Measurements from ENCODE around the gene ZFYVE28.
"Not testable (repeated sequence)": the region's sequence is repeated elsewhere in the genome, so short reads cannot be mapped to it uniquely, and the experiment has no call there.

The ZFYVE28 gene

GRCh38 chr4:2287594-2287915, 130.9 kb downstream of the ZFYVE28 start:
- no peak for DNase-seq (ENCODE audit: low read depth)

DNA sequence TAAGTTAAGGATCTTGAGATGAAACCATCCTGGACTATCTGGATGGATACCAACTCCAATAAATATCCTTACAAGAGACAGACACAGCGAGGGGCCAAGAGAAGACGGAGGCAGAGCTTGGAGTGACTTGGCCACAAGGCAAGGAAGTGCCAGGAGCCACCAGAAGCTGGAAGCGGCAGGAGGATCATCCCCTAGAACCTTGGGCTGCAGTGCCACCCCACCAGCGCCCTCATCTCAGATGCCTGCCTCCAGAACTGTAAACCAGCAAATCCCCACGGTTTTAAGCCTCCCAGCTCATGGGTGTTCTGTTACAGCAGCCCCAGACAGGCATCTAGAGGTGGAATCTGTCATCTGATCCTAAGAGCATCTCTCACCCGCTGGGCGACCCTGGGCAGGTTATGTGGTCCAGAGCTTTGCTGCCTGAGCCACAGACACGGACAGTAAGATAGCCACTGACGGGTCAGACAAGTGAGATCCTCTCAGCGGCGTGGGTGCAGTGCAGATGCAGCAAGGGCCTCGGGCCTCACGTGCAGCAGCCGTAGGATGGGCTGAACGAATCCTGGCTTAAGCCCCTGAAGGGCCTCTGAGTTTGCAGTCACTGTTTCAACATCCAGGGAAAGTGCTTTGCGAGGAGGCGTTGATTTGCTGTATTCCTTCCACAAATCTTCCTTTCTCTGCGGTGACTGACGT, 131.4 kb downstream of the ZFYVE28 start:
- DNase-seq (ENCODE audit: low read depth), result no peak

DNA sequence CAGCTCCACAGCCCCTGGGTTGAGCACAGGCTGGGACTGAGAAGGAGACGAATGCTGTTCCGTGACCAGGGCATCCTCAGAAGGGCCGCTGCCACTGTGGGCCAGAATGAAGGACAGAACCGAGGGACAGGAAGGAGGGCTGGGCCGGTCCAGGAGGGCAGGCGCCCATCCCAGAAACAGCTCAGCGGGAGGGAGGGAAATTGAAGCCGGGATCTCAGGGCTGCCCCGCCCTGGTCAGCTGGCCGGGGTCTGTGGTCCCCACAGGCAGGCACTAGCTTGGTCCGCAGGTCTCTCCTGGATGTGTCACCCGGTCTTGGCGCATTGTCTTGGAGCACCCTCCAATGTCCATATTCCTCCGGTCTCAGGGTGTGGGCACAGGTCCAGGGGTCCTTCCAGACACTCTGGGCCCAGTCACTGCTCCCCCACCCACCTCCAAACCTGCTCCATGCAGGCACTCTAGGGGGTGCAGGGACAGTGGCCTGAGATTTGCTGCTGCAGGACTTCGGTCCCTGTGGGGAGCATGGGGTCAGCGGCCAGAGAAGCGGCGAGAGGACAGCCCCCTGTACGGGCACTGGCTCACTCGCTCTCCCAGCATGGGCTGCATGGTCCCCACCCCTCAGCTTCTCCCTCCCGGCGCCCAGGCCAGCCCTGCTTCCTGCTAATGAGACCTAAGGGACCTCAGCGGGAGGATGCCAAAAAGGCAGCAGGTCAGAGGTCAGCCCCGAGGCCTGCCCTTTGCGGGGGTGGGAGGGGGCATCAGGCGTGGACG, 132.6 kb downstream of the ZFYVE28 start:
- no peak for DNase-seq (ENCODE audit: low read depth)

GRCh38 chr4:2284934-2285612, 133.4 kb downstream of the ZFYVE28 start:
- DNase-seq (ENCODE audit: low read depth), result no peak

GRCh38 chr4:2284161-2284933, 134.1 kb downstream of the ZFYVE28 start:
- no peak for DNase-seq (ENCODE audit: low read depth)

GRCh38 chr4:2283199-2283711, 135.2 kb downstream of the ZFYVE28 start:
- no peak for DNase-seq (ENCODE audit: low read depth)

DNA sequence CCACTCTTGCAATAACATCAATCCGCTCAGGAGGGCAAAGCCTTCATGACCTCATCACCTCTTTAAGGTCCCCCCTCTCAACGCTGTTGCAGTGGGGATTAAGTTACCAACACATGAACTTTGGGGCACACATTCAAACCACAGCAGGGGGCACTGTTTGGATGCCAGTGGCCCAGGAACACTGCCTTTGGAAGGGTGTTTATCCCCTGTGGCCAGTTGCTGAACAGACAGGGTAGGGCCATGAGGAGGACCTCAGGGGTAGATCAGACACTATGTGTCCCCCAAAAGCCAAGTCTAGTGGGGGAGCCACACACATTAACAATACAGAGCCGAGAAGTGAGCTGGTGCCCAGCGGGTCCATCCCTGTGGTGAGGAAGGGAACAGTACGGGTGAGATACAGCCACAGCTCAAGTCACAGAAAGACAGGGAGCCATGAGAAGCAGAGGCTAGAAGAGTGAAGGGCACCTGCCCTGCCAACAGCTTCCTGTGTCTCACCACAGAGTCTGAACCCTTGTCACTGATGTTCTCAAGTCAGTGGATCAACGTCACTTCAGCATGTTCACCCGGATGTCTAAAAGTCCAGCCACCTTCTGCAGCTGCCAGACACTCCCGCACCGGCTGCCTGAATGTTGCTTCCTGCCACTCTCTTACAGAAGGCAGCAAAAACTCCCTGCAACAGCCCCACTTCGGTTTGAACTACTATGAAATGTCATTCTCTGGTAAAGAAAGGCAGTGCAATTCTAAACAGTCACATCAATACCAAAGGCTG, 136.7 kb downstream of the ZFYVE28 start:
- DNase-seq (ENCODE audit: low read depth), result no peak

GRCh38 chr4:2280531-2281300, 137.7 kb downstream of the ZFYVE28 start:
- DNase-seq (ENCODE audit: low read depth), result no peak

DNA sequence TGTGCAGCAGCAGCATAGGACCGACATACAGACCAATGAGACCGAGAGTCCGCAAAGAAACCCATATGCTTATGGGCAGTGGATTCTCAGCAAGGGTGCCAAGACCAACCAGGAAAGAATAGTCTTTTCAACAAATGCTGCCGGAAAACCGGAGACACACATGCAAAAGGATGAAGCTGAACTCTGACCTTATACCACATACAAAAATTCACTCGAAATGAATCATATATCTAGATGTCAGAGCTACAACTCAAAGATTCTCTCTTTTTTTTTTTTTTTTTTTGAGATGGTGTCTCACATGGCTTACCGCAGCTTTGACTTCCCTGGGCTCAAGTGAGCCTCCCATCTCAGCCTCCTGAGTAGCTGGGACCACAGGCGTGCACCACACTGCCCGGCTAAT, 140.5 kb downstream of the ZFYVE28 start:
- DNase-seq (ENCODE audit: low read depth), result no peak

DNA sequence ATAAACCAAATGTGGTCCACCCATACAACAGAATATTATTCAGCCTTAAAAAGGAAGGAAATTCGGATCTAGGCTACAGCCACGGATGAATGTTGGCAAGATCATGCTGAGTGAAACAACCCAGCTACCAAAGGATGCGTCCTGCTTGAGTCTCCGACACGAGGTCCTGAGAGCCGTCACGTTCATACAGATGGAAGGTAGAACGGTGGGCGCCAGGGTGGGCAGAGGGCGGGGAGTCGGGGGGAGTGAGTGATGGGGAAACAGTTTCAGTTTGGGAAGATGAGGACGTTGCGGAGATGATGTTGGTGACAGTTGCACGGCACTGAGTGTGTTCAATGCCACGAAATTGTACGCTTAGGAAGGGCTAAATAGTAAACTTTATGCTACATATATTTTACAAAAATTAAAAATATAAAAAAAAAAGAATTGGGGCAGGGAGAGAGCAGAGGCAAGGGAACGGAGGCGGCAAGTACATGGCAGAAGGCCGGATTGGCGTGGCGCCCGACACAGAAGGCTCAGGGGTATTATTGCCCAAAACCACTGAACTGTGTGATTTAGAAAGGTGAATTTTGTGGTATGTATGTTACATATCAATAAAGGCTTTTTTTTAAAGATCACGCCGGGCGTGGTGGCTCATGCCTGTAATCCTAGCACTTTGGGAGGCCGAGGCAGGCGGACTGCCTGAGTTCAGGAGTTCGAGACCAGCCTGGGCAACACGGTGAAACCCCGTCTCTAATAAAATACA, 141.7 kb downstream of the ZFYVE28 start:
- no peak for DNase-seq (ENCODE audit: low read depth)

- no peak for DNase-seq (ENCODE audit: low read depth)
Measured at GRCh38 chr4:2275546-2276251, 142.7 kb downstream of the ZFYVE28 start.

GRCh38 chr4:2275044-2275397, 143.4 kb downstream of the ZFYVE28 start:
- DNase-seq (ENCODE audit: low read depth), result not testable (repeated sequence)

DNA sequence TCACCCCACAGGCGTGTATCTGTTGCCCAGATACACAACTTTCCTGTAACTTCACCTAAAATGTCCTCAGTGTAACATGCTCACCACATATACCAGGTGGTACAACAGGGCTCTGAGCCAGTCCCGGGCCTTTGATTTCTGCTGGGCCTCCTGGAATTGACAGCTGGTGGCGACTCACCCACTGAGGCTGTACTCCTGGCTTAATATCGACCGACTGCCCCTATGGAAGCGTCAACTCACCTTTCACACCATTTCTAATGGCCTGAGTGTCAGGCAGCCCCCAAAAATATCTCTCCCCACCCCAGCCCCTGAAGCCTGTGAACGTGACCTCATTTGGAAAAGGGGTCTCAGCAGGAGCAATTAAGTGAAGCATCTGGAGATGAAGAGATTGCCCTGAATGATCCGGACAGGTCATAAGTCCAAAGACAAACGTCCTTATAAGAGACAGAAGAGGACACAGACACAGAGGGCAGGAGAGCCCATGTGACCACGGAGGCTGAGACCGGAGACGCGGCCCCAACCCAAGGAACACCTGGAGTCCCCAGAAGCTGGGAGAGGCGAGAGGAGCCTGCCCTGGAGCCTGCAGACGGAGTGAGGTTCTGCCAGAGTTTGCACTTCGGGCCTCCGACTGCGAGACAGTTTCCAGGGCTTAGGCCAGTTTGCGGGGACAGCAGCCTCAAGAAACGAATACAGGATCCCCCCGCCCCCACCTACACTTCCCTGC, 144.0 kb downstream of the ZFYVE28 start:
- DNase-seq (ENCODE audit: low read depth), result no peak

DNA sequence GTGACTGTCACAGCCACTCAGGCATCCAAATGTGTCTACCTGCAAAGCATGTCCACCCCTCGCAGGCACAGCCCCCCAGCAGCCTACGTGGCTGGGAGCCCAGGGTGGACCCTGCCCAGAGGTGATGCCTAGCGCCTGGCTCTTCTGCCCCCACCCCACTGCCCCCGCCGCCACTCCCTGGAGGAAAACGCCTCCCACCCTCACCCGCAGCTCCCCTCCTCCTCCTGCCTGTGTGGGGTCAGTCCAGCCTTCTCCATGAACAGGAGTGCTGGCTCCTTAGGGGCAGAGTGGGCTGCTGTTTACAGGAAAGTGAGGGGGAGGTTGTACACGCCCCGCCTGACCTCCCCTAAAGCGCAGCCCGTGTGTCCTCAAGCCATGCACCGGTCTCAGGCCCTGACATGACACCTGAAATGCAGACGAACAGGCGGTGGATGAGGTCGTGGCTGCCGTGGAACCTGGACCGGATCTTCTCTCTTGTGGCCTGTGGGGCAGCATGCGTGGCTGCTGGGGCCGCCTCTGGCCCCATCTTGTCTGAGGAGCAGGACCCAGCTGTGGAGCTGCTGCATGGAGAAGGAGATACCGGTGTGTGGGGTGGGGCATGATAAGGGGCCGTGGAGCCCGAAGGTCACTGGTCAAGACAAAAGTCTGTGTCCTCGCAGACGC, 144.7 kb downstream of the ZFYVE28 start:
- DNase-seq (ENCODE audit: low read depth), result no peak

DNA sequence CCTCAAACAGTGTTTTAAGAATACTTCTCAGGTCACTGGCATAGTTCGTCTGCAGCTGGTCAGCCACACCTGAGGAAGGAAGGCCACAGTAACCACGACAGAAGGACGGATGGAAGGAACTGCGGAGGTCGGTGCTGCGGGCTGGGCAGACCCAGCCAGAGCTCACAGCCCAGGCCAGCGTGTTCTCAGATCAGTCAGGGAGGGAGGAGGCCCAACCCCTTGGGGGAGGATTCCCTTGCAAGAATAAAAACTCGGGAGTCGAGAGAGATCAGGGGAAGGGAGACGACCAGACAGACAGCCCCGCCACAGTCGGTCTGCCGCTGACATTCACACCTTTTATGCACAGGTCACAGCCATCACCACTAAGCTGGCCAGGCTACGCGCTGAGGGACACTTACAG, 145.2 kb downstream of the ZFYVE28 start:
- DNase-seq (ENCODE audit: low read depth), result no peak

DNA sequence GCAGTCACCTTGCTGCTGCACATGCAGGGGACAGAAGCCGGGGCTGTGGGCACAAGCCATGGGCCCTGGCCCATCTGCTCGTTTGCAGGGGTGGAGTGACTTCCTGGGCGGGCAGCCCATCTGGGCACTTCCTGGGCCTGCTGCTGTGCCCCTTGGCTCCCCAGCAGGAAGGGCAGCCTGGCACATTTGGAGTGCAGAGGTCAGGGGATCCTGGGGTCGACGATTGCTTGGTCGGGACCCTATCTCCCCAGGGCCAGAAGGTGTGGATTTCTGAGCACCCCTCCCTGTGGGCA, 145.7 kb downstream of the ZFYVE28 start:
- no peak for DNase-seq (ENCODE audit: low read depth)

- no peak for DNase-seq (ENCODE audit: low read depth)
Measured at GRCh38 chr4:2272026-2272827, 146.2 kb downstream of the ZFYVE28 start.
